ENCODE results near the gene TNP1. TPM values are rescaled to one million over a fixed set of nuclear protein-coding genes. Genes with fewer than 3 reads are reported as not detected.
A peak's percentile ranks its signal among the peaks of the same experiment; 100 is the strongest.

Gene TNP1
- total and polyA plus RNA-seq, 2 donors (not counting 1 experiment from before 2014, with no cell fraction given) = not detected

- H3K27me3 ChIP-seq (ENCODE audit: control insufficient read depth, insufficient read depth, low read length) = no peaks in the 10 kb centered on the region
- peak in 1 of 2 donors; percentile 49 for DNase-seq (ENCODE audit: low read depth in 2 of 2)
Observed at GRCh38 chr2:216849987-216850386, 9.9 kb downstream of the TNP1 start.

GRCh38 chr2:216845426-216845825 is 14.4 kb downstream of the TNP1 start:
- Histone ChIP-seq H2AFZ (ENCODE audit: low read length) (no peak overlapping the region), H3K27ac (ENCODE audit: insufficient read depth, low read length) (no peak overlapping the region), H3K4me2 (ENCODE audit: extremely low read depth, insufficient read depth, low read length) (no peak overlapping the region), H3K9me3 (ENCODE audit: control insufficient read depth, insufficient read depth, low read depth, low read length) (no peaks in the 10 kb centered on the region), H3K27me3 (ENCODE audit: control insufficient read depth, insufficient read depth, low read length) (no peaks in the 10 kb centered on the region), H3K4me1 (ENCODE audit: control insufficient read depth, extremely low read depth, insufficient read depth, low read length) (no peaks in the 10 kb centered on the region), H3K79me2 (ENCODE audit: control insufficient read depth, insufficient read depth, low read length) (no peaks in the 10 kb centered on the region), H3K4me3 (replicated peaks in 1 of 4; ENCODE audit: control extremely low read depth in 1 of 4, insufficient read depth in 1 of 4, low read depth in 3 of 4, low read length in 4 of 4) (no peak overlapping the region), H3K9ac (ENCODE audit: insufficient read depth, low read length) (no peak overlapping the region), H4K20me1 (ENCODE audit: control insufficient read depth, extremely low read depth, insufficient read depth, low read length) (no peaks in the 10 kb centered on the region), H3K36me3 (ENCODE audit: control insufficient read depth, insufficient read depth, low read length) (no peaks in the 10 kb centered on the region)
- DNase-seq (ENCODE audit: low read depth in 2 of 2) = no peak
- TF ChIP-seq CTCF (conservative IDR thresholded peaks at IDR 0.05 in 1 of 2, IDR thresholded peaks at IDR 0.05 in 1 of 2; ENCODE audit: low read depth in 1 of 2, low read length in 2 of 2) (no peak), EZH2 (IDR thresholded peaks at IDR 0.05; ENCODE audit: low read length, missing control alignments) (no peak)

More at GRCh38 chr2:216849987-216850386, 9.9 kb downstream of the TNP1 start:
- Histone ChIP-seq H3K36me3 (ENCODE audit: control insufficient read depth, insufficient read depth, low read length) (no peaks in the 10 kb centered on the region), H3K27ac (ENCODE audit: insufficient read depth, low read length) (no peak overlapping the region), H2AFZ (ENCODE audit: low read length) (no peak overlapping the region), H3K9ac (ENCODE audit: insufficient read depth, low read length) (no peak overlapping the region), H3K4me2 (ENCODE audit: extremely low read depth, insufficient read depth, low read length) (no peak overlapping the region), H3K79me2 (ENCODE audit: control insufficient read depth, insufficient read depth, low read length) (no peaks in the 10 kb centered on the region), H3K9me3 (ENCODE audit: control insufficient read depth, insufficient read depth, low read depth, low read length) (no peaks in the 10 kb centered on the region), H3K4me1 (ENCODE audit: control insufficient read depth, extremely low read depth, insufficient read depth, low read length) (no peaks in the 10 kb centered on the region), H4K20me1 (ENCODE audit: control insufficient read depth, extremely low read depth, insufficient read depth, low read length) (no peaks in the 10 kb centered on the region), H3K4me3 (replicated peaks in 1 of 4; ENCODE audit: control extremely low read depth in 1 of 4, insufficient read depth in 1 of 4, low read depth in 3 of 4, low read length in 4 of 4) (no peak overlapping the region)
- TF ChIP-seq EZH2 (IDR thresholded peaks at IDR 0.05; ENCODE audit: low read length, missing control alignments) (no peak), CTCF (conservative IDR thresholded peaks at IDR 0.05 in 1 of 2, IDR thresholded peaks at IDR 0.05 in 1 of 2; ENCODE audit: low read depth in 1 of 2, low read length in 2 of 2) (no peak)

- Histone ChIP-seq H3K4me2 (ENCODE audit: extremely low read depth, insufficient read depth, low read length) (no peak overlapping the region), H3K79me2 (ENCODE audit: control insufficient read depth, insufficient read depth, low read length) (no peaks in the 10 kb centered on the region), H3K4me1 (ENCODE audit: control insufficient read depth, extremely low read depth, insufficient read depth, low read length) (no peaks in the 10 kb centered on the region), H4K20me1 (ENCODE audit: control insufficient read depth, extremely low read depth, insufficient read depth, low read length) (no peaks in the 10 kb centered on the region), H2AFZ (ENCODE audit: low read length) (no peak overlapping the region), H3K36me3 (ENCODE audit: control insufficient read depth, insufficient read depth, low read length) (no peaks in the 10 kb centered on the region), H3K9ac (ENCODE audit: insufficient read depth, low read length) (no peak overlapping the region), H3K4me3 (replicated peaks in 1 of 4; ENCODE audit: control extremely low read depth in 1 of 4, insufficient read depth in 1 of 4, low read depth in 3 of 4, low read length in 4 of 4) (no peak overlapping the region), H3K9me3 (ENCODE audit: control insufficient read depth, insufficient read depth, low read depth, low read length) (no peaks in the 10 kb centered on the region), H3K27ac (ENCODE audit: insufficient read depth, low read length) (no peak overlapping the region), H3K27me3 (ENCODE audit: control insufficient read depth, insufficient read depth, low read length) (peaks cover 2% of the 10 kb centered on the region)
- peak in 1 of 2 donors; percentile 13 for DNase-seq (ENCODE audit: low read depth in 2 of 2)
- TF ChIP-seq EZH2 (IDR thresholded peaks at IDR 0.05; ENCODE audit: low read length, missing control alignments) (no peak), CTCF (conservative IDR thresholded peaks at IDR 0.05 in 1 of 2, IDR thresholded peaks at IDR 0.05 in 1 of 2; ENCODE audit: low read depth in 1 of 2, low read length in 2 of 2) (no peak)
Observed at GRCh38 chr2:216842636-216843035, 17.2 kb downstream of the TNP1 start.

Data from fibroblast of lung (primary cell).